ENCODE results near the gene LHX1. TPM values are rescaled to one million over a fixed set of nuclear protein-coding genes. Genes with fewer than 3 reads are reported as not detected.

Gene LHX1
- not detected in 2 replicates for total RNA-seq

DNA sequence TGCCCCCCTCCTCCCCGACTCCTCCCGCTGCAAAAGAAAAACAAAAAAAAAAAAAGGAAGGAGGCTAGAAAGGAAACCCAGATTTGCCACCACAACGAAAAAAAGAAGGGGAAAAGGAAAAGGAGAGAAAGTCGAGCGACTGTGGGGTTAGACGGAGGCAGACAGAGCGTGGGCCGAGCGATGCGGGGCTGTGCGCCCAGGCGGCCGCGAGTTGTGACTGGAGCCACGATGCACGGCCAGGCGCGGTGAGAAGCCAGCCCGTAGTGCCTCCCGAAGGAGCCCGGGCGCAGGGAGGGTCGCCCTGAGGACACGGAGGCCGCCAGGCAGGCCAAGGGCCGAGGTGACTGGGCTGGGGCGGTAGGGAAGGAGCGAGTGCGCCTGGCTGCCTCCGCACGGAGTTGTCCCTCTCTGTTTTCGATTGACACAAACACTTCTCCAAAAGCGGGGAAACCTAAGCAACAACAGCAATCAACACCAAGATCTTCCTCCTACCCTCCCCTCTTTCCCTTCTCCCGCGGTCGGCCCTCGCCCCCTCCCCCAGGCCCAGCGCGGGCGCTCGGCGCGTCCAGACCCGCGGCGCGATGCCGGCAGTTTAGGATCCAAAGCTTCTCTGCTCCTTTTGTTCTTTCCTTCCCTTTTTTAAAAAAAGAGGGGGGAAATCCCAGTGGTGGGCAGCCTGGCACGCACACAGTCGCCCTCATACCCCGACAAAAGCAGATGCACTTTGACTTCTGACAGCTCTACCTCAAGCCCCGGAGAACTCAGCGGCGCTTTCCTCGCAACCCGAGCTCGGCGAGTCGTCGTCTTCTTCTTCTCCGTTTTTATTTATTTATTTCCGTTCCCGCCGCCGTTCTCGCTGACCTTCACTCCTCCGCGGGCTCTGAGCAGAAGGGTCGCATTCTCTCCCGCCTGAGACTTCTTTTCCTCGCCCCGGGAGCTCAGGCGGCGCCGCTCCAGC is at the start of gene LHX1:
TSS of gene LHX1 (plus strand) at position 475 of the 958 bp plus-strand sequence. CDS start 723 bp downstream, outside the sequence.

DNA sequence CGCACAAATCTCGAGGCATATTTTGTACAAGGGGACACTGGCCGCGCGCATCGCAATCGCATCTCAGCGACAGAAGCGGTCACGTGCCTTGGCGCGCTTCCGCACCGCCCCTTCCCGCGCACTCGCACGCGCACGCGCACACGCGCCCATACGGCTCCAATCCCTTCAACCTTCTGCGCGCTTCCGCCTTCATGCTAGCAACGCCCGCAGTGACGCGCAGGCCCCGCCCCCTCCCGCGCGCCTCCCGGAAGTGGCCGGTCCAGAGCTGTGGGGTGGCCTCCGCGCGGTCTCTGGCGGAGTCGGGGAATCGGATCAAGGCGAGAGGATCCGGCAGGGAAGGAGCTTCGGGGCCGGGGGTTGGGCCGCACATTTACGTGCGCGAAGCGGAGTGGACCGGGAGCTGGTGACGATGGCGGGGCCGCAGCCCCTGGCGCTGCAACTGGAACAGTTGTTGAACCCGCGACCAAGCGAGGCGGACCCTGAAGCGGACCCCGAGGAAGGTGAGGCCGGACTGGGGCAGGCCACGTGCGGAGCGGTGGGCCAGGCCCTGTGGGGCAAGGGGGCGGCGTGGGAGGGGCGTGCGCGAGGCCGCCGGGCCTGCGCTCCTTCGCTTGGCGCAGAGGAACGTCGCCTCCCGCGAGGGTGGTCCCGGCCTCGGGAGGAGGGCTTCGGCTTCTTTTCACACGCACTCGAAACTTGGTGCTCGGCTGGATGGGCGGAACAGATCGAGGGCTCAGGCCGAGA is 11.6 kb downstream of the LHX1 start, which contains the start of gene AATF:
TSS of gene AATF (plus strand) at position 238 of the 744 bp plus-strand sequence. CDS start at position 410, 172 bp downstream.

Other genes with a start within 250 kb of the LHX1 start
- 28.4 and 30.3 TPM in 2 replicates for gene AATF, start 11.5 kb downstream of the LHX1 start, total RNA-seq

All from smooth muscle cell of bladder (primary cell).